Astrocyte (in vitro differentiated cells and primary cell): Measurements from ENCODE around the gene CPEB4. TPM values are rescaled to one million over a fixed set of nuclear protein-coding genes. Genes with fewer than 3 reads are reported as not detected.

Experiments used
- DNase-seq: peaks from one replicate; pipeline ENCODE4 v3.0.0-alpha.2; 2010; ENCODE audit warnings: low read depth
- FAIRE-seq: peaks from 2 replicates; lab custom pipeline; 2011; peaks lifted over from hg19 to GRCh38; lab: Jason Lieb, UNC
- H2AFZ ChIP-seq: 2 replicates; pipeline ENCODE4 v1.6.0; 2012; ENCODE audit warnings: low read depth, low read length, inconsistent platforms
- H3K27ac ChIP-seq: 2 replicates; pipeline ENCODE4 v1.5.1; 2011; ENCODE audit warnings: low read depth, low read length, inconsistent platforms
- H3K27me3 ChIP-seq: 2 replicates; pipeline ENCODE4 v1.6.0; 2011; ENCODE audit warnings: low read length, inconsistent platforms; ENCODE audit not compliant: insufficient read depth
- H3K36me3 ChIP-seq: 2 replicates; pipeline ENCODE4 v1.5.1; 2011; ENCODE audit warnings: low read length, inconsistent platforms; ENCODE audit not compliant: insufficient read depth
- H3K4me1 ChIP-seq: 2 replicates; pipeline ENCODE4 v1.5.1; 2011; ENCODE audit warnings: low read length, inconsistent platforms; ENCODE audit not compliant: insufficient read depth
- H3K4me2 ChIP-seq: 2 replicates; pipeline ENCODE4 v1.6.0; 2012; ENCODE audit warnings: low read length, inconsistent platforms
- H3K4me3 ChIP-seq: 2 replicates; pipeline ENCODE4 v1.5.1; 2011; ENCODE audit warnings: low read depth, mild to moderate bottlenecking, low read length, inconsistent platforms; ENCODE audit not compliant: insufficient read depth
- H3K79me2 ChIP-seq: 2 replicates; pipeline ENCODE4 v1.6.0; 2012; ENCODE audit warnings: mild to moderate bottlenecking, low read length, inconsistent platforms; ENCODE audit not compliant: insufficient read depth
- H3K9ac ChIP-seq: 2 replicates; pipeline ENCODE4 v1.6.0; 2012; ENCODE audit warnings: mild to moderate bottlenecking, low read length, inconsistent platforms
- H3K9me3 ChIP-seq: 2 replicates; pipeline ENCODE4 v1.5.1; 2012; ENCODE audit warnings: low read depth, mild to moderate bottlenecking, low read length, inconsistent platforms; ENCODE audit not compliant: insufficient read depth
- H4K20me1 ChIP-seq: 2 replicates; pipeline ENCODE4 v1.6.0; 2012; ENCODE audit warnings: low read length, inconsistent platforms; ENCODE audit not compliant: insufficient read depth
- H3K27ac Mint-ChIP-seq: one replicate; pipeline ENCODE4 v1.8.0; 2021; ENCODE audit warnings: mild to moderate bottlenecking, mixed read lengths; ENCODE audit not compliant: unreplicated experiment
- H3K27me3 Mint-ChIP-seq: one replicate; pipeline ENCODE4 v1.8.0; 2021; ENCODE audit warnings: low read depth, mixed read lengths; ENCODE audit not compliant: unreplicated experiment
- H3K36me3 Mint-ChIP-seq: one replicate; pipeline ENCODE4 v1.8.0; 2021; ENCODE audit warnings: low read depth, mixed read lengths; ENCODE audit not compliant: unreplicated experiment
- H3K4me1 Mint-ChIP-seq: one replicate; pipeline ENCODE4 v1.8.0; 2021; ENCODE audit warnings: low read depth, mixed read lengths; ENCODE audit not compliant: unreplicated experiment
- H3K4me3 Mint-ChIP-seq: one replicate; pipeline ENCODE4 v1.8.0; 2021; ENCODE audit warnings: mild to moderate bottlenecking, moderate library complexity, mixed read lengths; ENCODE audit not compliant: unreplicated experiment
- H3K9me3 Mint-ChIP-seq: one replicate; pipeline ENCODE4 v1.8.0; 2021; ENCODE audit warnings: mild to moderate bottlenecking, mixed read lengths; ENCODE audit not compliant: unreplicated experiment
- CTCF ChIP-seq: IDR thresholded peaks from 2 replicates; pipeline ENCODE4 v1.5.1; 2011; ENCODE audit warnings: low read depth, mild to moderate bottlenecking, inconsistent platforms, low read length, moderate library complexity; ENCODE audit not compliant: insufficient read depth
- EZH2 ChIP-seq: IDR thresholded peaks from 2 replicates; pipeline ENCODE4 v1.6.1; 2012; ENCODE audit warnings: mild to moderate bottlenecking, low read length, inconsistent platforms; ENCODE audit not compliant: insufficient read depth
- total RNA-seq: library from RNA; stranded (reverse); gene quantifications from 2 replicates; pipeline ENCODE4 v1.2.1, GENCODE V29; 2021

CPEB4 gene
- total RNA-seq, 1 donor from 2014 or later = 37.2 TPM

GRCh38 chr5:174010365-174010764 is 122.2 kb downstream of the CPEB4 start:
- Histone ChIP-seq H3K4me2 (no peak overlapping the region), H3K4me3 (no peak overlapping the region), H3K27ac (no peak overlapping the region), H3K79me2 (no peaks in the 10 kb centered on the region), H3K4me1 (no peaks in the 10 kb centered on the region), H4K20me1 (no peaks in the 10 kb centered on the region), H3K9ac (no peak overlapping the region), H3K9me3 (no peaks in the 10 kb centered on the region), H2AFZ (no peak overlapping the region), H3K27me3 (no peaks in the 10 kb centered on the region), H3K36me3 (no peaks in the 10 kb centered on the region)
- FAIRE-seq (no peak), DNase-seq (no peak)
- Mint-ChIP-seq H3K4me3 (no peak overlapping the region), H3K27me3 (no peaks in the 10 kb centered on the region), H3K36me3 (no peaks in the 10 kb centered on the region), H3K27ac (no peak overlapping the region), H3K9me3 (peaks cover 5% of the 10 kb centered on the region), H3K4me1 (no peaks in the 10 kb centered on the region)
- no peak for TF ChIP-seq CTCF
- TF ChIP-seq EZH2 = no peak

- Histone ChIP-seq H3K9me3 (no peaks in the 10 kb centered on the region), H3K27me3 (no peaks in the 10 kb centered on the region), H3K4me1 (no peaks in the 10 kb centered on the region), H3K4me2 (no peak overlapping the region), H3K27ac (no peak overlapping the region), H2AFZ (no peak overlapping the region), H3K36me3 (no peaks in the 10 kb centered on the region), H3K9ac (no peak overlapping the region), H4K20me1 (no peaks in the 10 kb centered on the region), H3K4me3 (no peak overlapping the region), H3K79me2 (no peaks in the 10 kb centered on the region)
- TF ChIP-seq CTCF (no peak), EZH2 (no peak)
- Mint-ChIP-seq H3K36me3 (no peaks in the 10 kb centered on the region), H3K27ac (no peak overlapping the region), H3K4me1 (no peaks in the 10 kb centered on the region), H3K27me3 (no peaks in the 10 kb centered on the region), H3K4me3 (no peak overlapping the region), H3K9me3 (peaks cover 5% of the 10 kb centered on the region)
- FAIRE-seq (no peak), DNase-seq (no peak)
These were observed 123.3 kb downstream of the CPEB4 start for GRCh38 chr5:174011441-174011840.

Other genes starting within 250 kb of the CPEB4 start
- not detected in 2 replicates for gene C5orf47, start 100.8 kb downstream of the CPEB4 start, total RNA-seq
- 0.09 and 0.38 TPM in 2 replicates for gene NSG2, start 157.4 kb downstream of the CPEB4 start, total RNA-seq